ENCODE results near the gene G2E3.

- no peak for TF ChIP-seq CTCF (IDR thresholded peaks at IDR 0.05)
- TF ChIP-seq POLR2A (IDR thresholded peaks at IDR 0.05) = no peak
Measured at GRCh38 chr14:30655124-30655523, 96.2 kb downstream of the G2E3 start.
